ENCODE data around the gene SNX24.

SNX24 gene

GRCh38 chr5:122977319-122977718 lies 131.9 kb downstream of the SNX24 start (continued):
- TF ChIP-seq PATZ1 (CRISPR knock-in tag; IDR thresholded peaks at IDR 0.05; ENCODE audit: borderline replicate concordance): no peak
- TF ChIP-seq OSR1 (CRISPR knock-in tag; IDR thresholded peaks at IDR 0.05): no peak
- no peak for TF ChIP-seq ZFP30 (CRISPR knock-in tag; IDR thresholded peaks at IDR 0.05)
- no peak for TF ChIP-seq ARNTL (CRISPR knock-in tag; IDR thresholded peaks at IDR 0.05; ENCODE audit: borderline replicate concordance, low read depth)
- TF ChIP-seq ZNF8 (CRISPR knock-in tag; IDR thresholded peaks at IDR 0.05): no peak
- TF ChIP-seq TOX (CRISPR knock-in tag; IDR thresholded peaks at IDR 0.05; ENCODE audit: borderline replicate concordance): no peak

GRCh38 chr5:122978068-122978467 lies 132.7 kb downstream of the SNX24 start:
- ATAC-seq: no peak
- TF ChIP-seq TSHZ2 (CRISPR knock-in tag; IDR thresholded peaks at IDR 0.05): no peak
- no peak for TF ChIP-seq ZNF565 (CRISPR knock-in tag; conservative IDR thresholded peaks at IDR 0.05; ENCODE audit: low read depth)
- TF ChIP-seq ESRRG (CRISPR knock-in tag; IDR thresholded peaks at IDR 0.05): no peak
- no peak for TF ChIP-seq ZNF8 (CRISPR knock-in tag; IDR thresholded peaks at IDR 0.05)
- no peak for TF ChIP-seq BACH2 (CRISPR knock-in tag; IDR thresholded peaks at IDR 0.05; ENCODE audit: borderline replicate concordance)
- TF ChIP-seq ZC3H10 (CRISPR knock-in tag; IDR thresholded peaks at IDR 0.05): no peak
- TF ChIP-seq ZNF70 (CRISPR knock-in tag; IDR thresholded peaks at IDR 0.05): no peak
- no peak for TF ChIP-seq CREB5 (CRISPR knock-in tag; IDR thresholded peaks at IDR 0.05; ENCODE audit: low read depth)
- no peak for TF ChIP-seq PATZ1 (CRISPR knock-in tag; IDR thresholded peaks at IDR 0.05; ENCODE audit: borderline replicate concordance)
- no peak for TF ChIP-seq ARNTL (CRISPR knock-in tag; IDR thresholded peaks at IDR 0.05; ENCODE audit: borderline replicate concordance, low read depth)
- TF ChIP-seq ZFP30 (CRISPR knock-in tag; IDR thresholded peaks at IDR 0.05): no peak
- no peak for TF ChIP-seq RARB (CRISPR knock-in tag; IDR thresholded peaks at IDR 0.05)
- TF ChIP-seq ISL1 (CRISPR knock-in tag; IDR thresholded peaks at IDR 0.05): no peak
- no peak for TF ChIP-seq TOX (CRISPR knock-in tag; IDR thresholded peaks at IDR 0.05; ENCODE audit: borderline replicate concordance)
- TF ChIP-seq ZFP3 (CRISPR knock-in tag; IDR thresholded peaks at IDR 0.05): no peak
- no peak for TF ChIP-seq PPARA (CRISPR knock-in tag; IDR thresholded peaks at IDR 0.05; ENCODE audit: borderline replicate concordance)
- no peak for TF ChIP-seq CSRNP3 (CRISPR knock-in tag; IDR thresholded peaks at IDR 0.05)
- TF ChIP-seq TCF4 (CRISPR knock-in tag; IDR thresholded peaks at IDR 0.05; ENCODE audit: borderline replicate concordance): no peak
- no peak for TF ChIP-seq GLIS3 (CRISPR knock-in tag; IDR thresholded peaks at IDR 0.05)
- no peak for TF ChIP-seq POU6F1 (CRISPR knock-in tag; IDR thresholded peaks at IDR 0.05; ENCODE audit: borderline replicate concordance, low read depth)
